IMR-90 (cell line): ENCODE measurements around the gene PPHLN1. TPM values are rescaled to one million over a fixed set of nuclear protein-coding genes. Genes with fewer than 3 reads are reported as not detected.

ENCODE experiments used
- ATAC-seq: fragments of 200-7000 bp; cut with Tn5 transposase; 2 replicates; pipeline ENCODE4 v1.9.1; 2020; ENCODE audit warnings: low read depth, mild to moderate bottlenecking, moderate library complexity
- BruUV-seq: library from RNA; stranded (reverse); fragments of 400-500 nt; replicated peaks from 2 replicates; lab custom pipeline; 2021; lab: Mats Ljungman, UMichigan
- CTCF ChIA-PET: fragments of 300-600 bp; formaldehyde crosslinking; extraction: SDS; loops from one replicate; lab custom pipeline; 2021; ENCODE audit warnings: antibody characterized with exemption; lab: Yijun Ruan, JAX
- POLR2A ChIA-PET: fragments of 300-600 bp; sonication (Branson Sonifier 250); formaldehyde crosslinking; loops from one replicate; lab custom pipeline; 2022; ENCODE audit warnings: antibody characterized with exemption; ENCODE audit not compliant: unreplicated experiment; lab: Charles Lee
- DNase-seq: peaks from one replicate; pipeline ENCODE4 v3.0.0; 2013
- H2AFZ ChIP-seq: replicated peaks from 2 replicates; pipeline ENCODE3; 2013; ENCODE audit warnings: low read length, mild to moderate bottlenecking; ENCODE audit not compliant: poor library complexity
- H2AK5ac ChIP-seq: 2 replicates; pipeline ENCODE4 v1.6.1; 2013; ENCODE audit warnings: low read depth, low read length, inconsistent platforms
- H2AK9ac ChIP-seq: replicated peaks from 2 replicates; pipeline ENCODE3; 2013; ENCODE audit warnings: mild to moderate bottlenecking, low read depth, low read length, moderate library complexity; ENCODE audit not compliant: poor library complexity
- H2BK120ac ChIP-seq: 2 replicates; pipeline ENCODE4 v1.6.1; 2013; ENCODE audit warnings: low read depth, low read length, inconsistent platforms
- H2BK15ac ChIP-seq: 3 replicates; pipeline ENCODE4 v1.6.1; 2013; ENCODE audit warnings: low read depth, low read length, inconsistent platforms
- H2BK20ac ChIP-seq: 2 replicates; pipeline ENCODE4 v1.6.1; 2013; ENCODE audit warnings: low read depth, mild to moderate bottlenecking, inconsistent platforms, low read length, moderate library complexity
- H2BK5ac ChIP-seq: 2 replicates; pipeline ENCODE4 v1.6.1; 2013; ENCODE audit warnings: mild to moderate bottlenecking, low read depth, low read length, inconsistent platforms; ENCODE audit not compliant: poor library complexity, severe bottlenecking
- H3K14ac ChIP-seq: replicated peaks from 2 replicates; pipeline ENCODE4 v1.6.1; 2013; ENCODE audit warnings: low read depth, low read length, inconsistent platforms
- H3K18ac ChIP-seq: 2 replicates; pipeline ENCODE4 v1.6.1; 2013; ENCODE audit warnings: low read depth, low read length, control low read depth
- H3K23ac ChIP-seq: 2 replicates; pipeline ENCODE4 v1.6.1; 2013; ENCODE audit warnings: low read depth, low read length, inconsistent platforms
- H3K27ac ChIP-seq: 2 replicates; pipeline ENCODE4 v1.5.1; 2013; ENCODE audit warnings: mild to moderate bottlenecking, control low read depth, low read length; ENCODE audit not compliant: insufficient read depth
- H3K27me3 ChIP-seq: 2 replicates; pipeline ENCODE4 v1.6.1; 2013; ENCODE audit warnings: low read length; ENCODE audit not compliant: control insufficient read depth, insufficient read depth
- H3K36me3 ChIP-seq: 2 replicates; pipeline ENCODE4 v1.6.1; 2013; ENCODE audit warnings: low read length, mixed read lengths; ENCODE audit not compliant: control insufficient read depth, insufficient read depth
- H3K4ac ChIP-seq: 2 replicates; pipeline ENCODE4 v1.6.1; 2013; ENCODE audit warnings: low read depth, low read length, inconsistent platforms
- H3K4me1 ChIP-seq: 2 replicates; pipeline ENCODE4 v1.6.1; 2013; ENCODE audit warnings: low read length, mixed read lengths; ENCODE audit not compliant: control insufficient read depth, insufficient read depth
- H3K4me2 ChIP-seq: 2 replicates; pipeline ENCODE4 v1.6.1; 2013; ENCODE audit warnings: low read depth, mild to moderate bottlenecking, control low read depth, low read length, moderate library complexity
- H3K4me3 ChIP-seq: 2 replicates; pipeline ENCODE4 v1.5.1; 2013; ENCODE audit warnings: low read depth, mild to moderate bottlenecking, control low read depth, low read length, moderate library complexity; ENCODE audit not compliant: insufficient read depth
- H3K56ac ChIP-seq: 2 replicates; pipeline ENCODE4 v1.6.1; 2013; ENCODE audit warnings: low read length, inconsistent platforms; ENCODE audit not compliant: insufficient read depth; ENCODE audit errors: extremely low read depth
- H3K79me1 ChIP-seq, 2 experiments: 2 replicates each; pipeline ENCODE4 v1.6.1; 2013; ENCODE audit warnings: low read length in 2 of 2, inconsistent platforms in 1 of 2, low read depth in 1 of 2
- H3K9ac ChIP-seq: 2 replicates; pipeline ENCODE4 v1.6.1; 2013; ENCODE audit warnings: low read depth, low read length, control low read depth
- H3K9me1 ChIP-seq: 2 replicates; pipeline ENCODE4 v1.6.1; 2013; ENCODE audit warnings: low read length, inconsistent platforms; ENCODE audit not compliant: insufficient read depth
- H3K9me3 ChIP-seq: 2 replicates; pipeline ENCODE4 v1.6.1; 2013; ENCODE audit warnings: low read length; ENCODE audit not compliant: control insufficient read depth, insufficient read depth
- H4K20me1 ChIP-seq: 2 replicates; pipeline ENCODE4 v1.6.1; 2013; ENCODE audit warnings: low read length, inconsistent platforms; ENCODE audit not compliant: insufficient read depth
- H4K5ac ChIP-seq: 2 replicates; pipeline ENCODE4 v1.6.1; 2013; ENCODE audit warnings: mild to moderate bottlenecking, low read depth, low read length, control low read depth
- H4K8ac ChIP-seq, 2 experiments: 2 replicates each; pipeline ENCODE4 v1.6.1; 2013; ENCODE audit warnings: low read depth in 2 of 2, low read length in 2 of 2, control low read depth in 1 of 2, inconsistent platforms in 1 of 2
- H4K91ac ChIP-seq: 2 replicates; pipeline ENCODE4 v1.6.1; 2013; ENCODE audit warnings: low read depth, low read length, inconsistent platforms; ENCODE audit not compliant: insufficient read depth
- CEBPB ChIP-seq: IDR thresholded peaks from 2 replicates; pipeline ENCODE4 v1.6.1; 2012; ENCODE audit warnings: low read depth, low read length, improper control_type of control experiment
- CHD1 ChIP-seq: IDR thresholded peaks from 2 replicates; pipeline ENCODE4 v1.6.1; 2012; ENCODE audit warnings: low read depth, low read length, improper control_type of control experiment
- MAZ ChIP-seq: IDR thresholded peaks from 2 replicates; pipeline ENCODE4 v1.6.1; 2012; ENCODE audit warnings: low read depth, mild to moderate bottlenecking, low read length, improper control_type of control experiment, moderate library complexity, borderline replicate concordance
- MXI1 ChIP-seq: IDR thresholded peaks from 2 replicates; pipeline ENCODE4 v1.6.1; 2012; ENCODE audit warnings: low read depth, mild to moderate bottlenecking, low read length, moderate library complexity, borderline replicate concordance
- NFE2L2 ChIP-seq: fragments of 150-350 bp; IDR thresholded peaks from 2 replicates; pipeline ENCODE4 v1.6.1; 2016; ENCODE audit warnings: low read depth, mild to moderate bottlenecking, low read length
- RAD21 ChIP-seq: IDR thresholded peaks from 2 replicates; pipeline ENCODE4 v1.6.1; 2012; ENCODE audit warnings: low read length, improper control_type of control experiment
- WGBS, 2 experiments: methylation state at CpG; one replicate each; pipeline versions ENCODE4 v1.1.5 to v1.1.7; 2013; ENCODE audit warnings: missing lambda C conversion rate in 2 of 2; ENCODE audit not compliant: insufficient read length in 1 of 2; ENCODE audit errors: extremely low coverage in 2 of 2; 5-methylcytosine and 5-hydroxymethylcytosine counted together
- dilution Hi-C: fragments of 300-500 bp; cut with HindIII; formaldehyde crosslinking; loops from one replicate; pipeline ENCODE4 v1.14.3; 2018; ENCODE audit warnings: low sequenced_read_pairs; ENCODE audit not compliant: unreplicated experiment
- in situ Hi-C: fragments of 300-500 bp; cut with MboI; formaldehyde crosslinking; loops from 3 replicates; pipeline ENCODE4 v1.14.3; 2019; ENCODE audit warnings: low sequenced_read_pairs, inconsistent platforms, mixed read lengths
- intact Hi-C: fragments of 100-400 bp; cut with micrococcal nuclease; formaldehyde crosslinking; loops from 2 replicates; pipeline ENCODE4 v1.10.0; 2022
- polyA plus RNA-seq, 3 experiments: library from polyadenylated mRNA; depleted of rRNA; stranded (reverse); fragments of >200 nt; gene quantifications; 2 replicates each; pipeline ENCODE4 v1.2.3, GENCODE V29; 2012; ENCODE audit warnings: low replicate concordance in 1 of 3
- total RNA-seq: library from RNA; depleted of rRNA; stranded (reverse); fragments of >200 nt; gene quantifications from 2 replicates; pipeline ENCODE4 v1.2.3, GENCODE V29; 2012
- TF ChIP-seq, protein P1 (sequence below): fragments of 150-350 bp; IDR thresholded peaks from 2 replicates; pipeline ENCODE4 v1.6.1; 2016; ENCODE audit warnings: low read depth, mild to moderate bottlenecking, low read length, moderate library complexity, borderline replicate concordance
- TF ChIP-seq, protein P2 (sequence below): conservative IDR thresholded peaks from 2 replicates; pipeline ENCODE4 v1.5.1; 2012; ENCODE audit warnings: mild to moderate bottlenecking, low read depth, low read length, improper control_type of control experiment

PPHLN1 gene
- total and polyA plus RNA-seq, 2 of the 4 experiments (the other 2 are of a cell fraction), result 50.7 to 54.3 TPM

- Histone ChIP-seq H3K9me3 (no peaks in the 10 kb centered on the region), H3K9ac (no peak overlapping the region), H4K91ac (no peak overlapping the region), H3K56ac (no peak overlapping the region), H3K79me1 (peaks cover 8 to 27% of the 10 kb centered on the region in 2 experiments; a peak in 2 of 4 replicates), H4K20me1 (peaks cover 3% of the 10 kb centered on the region; the same call in 1 of the 2 replicates), H3K27me3 (no peaks in the 10 kb centered on the region), H2BK15ac (no peak overlapping the region), H3K4me1 (no peaks in the 10 kb centered on the region), H3K23ac (no peak overlapping the region), H3K36me3 (no peaks in the 10 kb centered on the region), H2BK120ac (no peak overlapping the region), H4K5ac (no peak overlapping the region), H3K4ac (no peak overlapping the region), H2AFZ (no peak overlapping the region), H2AK9ac (no peak overlapping the region), H3K4me2 (no peak overlapping the region), H3K14ac (no peak overlapping the region), H3K4me3 (no peak overlapping the region), H3K9me1 (no peaks in the 10 kb centered on the region), H2BK5ac (no peak overlapping the region), H2AK5ac (no peak overlapping the region), H3K18ac (no peak overlapping the region), H4K8ac (no peak overlapping the region), H2BK20ac (no peak overlapping the region), H3K27ac (no peak overlapping the region)
- dilution Hi-C loops, result no loop called here
- ChIA-PET POLR2A (no interaction called here), CTCF (no interaction called here)
- intact Hi-C loops, result loop anchor here (5.0 kb wide), 1 partner anchor 1093 kb away; no protein-coding TSS in a partner anchor
- no peak for TF ChIP-seq MXI1
- no peak for TF ChIP-seq CEBPB
- TF ChIP-seq NFE2L2, result no peak
- TF ChIP-seq, protein P1, sequence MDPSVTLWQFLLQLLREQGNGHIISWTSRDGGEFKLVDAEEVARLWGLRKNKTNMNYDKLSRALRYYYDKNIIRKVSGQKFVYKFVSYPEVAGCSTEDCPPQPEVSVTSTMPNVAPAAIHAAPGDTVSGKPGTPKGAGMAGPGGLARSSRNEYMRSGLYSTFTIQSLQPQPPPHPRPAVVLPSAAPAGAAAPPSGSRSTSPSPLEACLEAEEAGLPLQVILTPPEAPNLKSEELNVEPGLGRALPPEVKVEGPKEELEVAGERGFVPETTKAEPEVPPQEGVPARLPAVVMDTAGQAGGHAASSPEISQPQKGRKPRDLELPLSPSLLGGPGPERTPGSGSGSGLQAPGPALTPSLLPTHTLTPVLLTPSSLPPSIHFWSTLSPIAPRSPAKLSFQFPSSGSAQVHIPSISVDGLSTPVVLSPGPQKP, result no peak
- TF ChIP-seq MAZ, result no peak
- TF ChIP-seq, protein P2, sequence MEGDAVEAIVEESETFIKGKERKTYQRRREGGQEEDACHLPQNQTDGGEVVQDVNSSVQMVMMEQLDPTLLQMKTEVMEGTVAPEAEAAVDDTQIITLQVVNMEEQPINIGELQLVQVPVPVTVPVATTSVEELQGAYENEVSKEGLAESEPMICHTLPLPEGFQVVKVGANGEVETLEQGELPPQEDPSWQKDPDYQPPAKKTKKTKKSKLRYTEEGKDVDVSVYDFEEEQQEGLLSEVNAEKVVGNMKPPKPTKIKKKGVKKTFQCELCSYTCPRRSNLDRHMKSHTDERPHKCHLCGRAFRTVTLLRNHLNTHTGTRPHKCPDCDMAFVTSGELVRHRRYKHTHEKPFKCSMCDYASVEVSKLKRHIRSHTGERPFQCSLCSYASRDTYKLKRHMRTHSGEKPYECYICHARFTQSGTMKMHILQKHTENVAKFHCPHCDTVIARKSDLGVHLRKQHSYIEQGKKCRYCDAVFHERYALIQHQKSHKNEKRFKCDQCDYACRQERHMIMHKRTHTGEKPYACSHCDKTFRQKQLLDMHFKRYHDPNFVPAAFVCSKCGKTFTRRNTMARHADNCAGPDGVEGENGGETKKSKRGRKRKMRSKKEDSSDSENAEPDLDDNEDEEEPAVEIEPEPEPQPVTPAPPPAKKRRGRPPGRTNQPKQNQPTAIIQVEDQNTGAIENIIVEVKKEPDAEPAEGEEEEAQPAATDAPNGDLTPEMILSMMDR, result no peak
- no peak for TF ChIP-seq CHD1
- no peak for TF ChIP-seq RAD21
- DNase-seq (no peak), ATAC-seq (no peak)
- in situ Hi-C loops, result no loop called here
- 52% methylated on average over 2 of the region's 4 CpGs; no CpG with 5 or more reads in 1 of the 2 experiments for WGBS, 2 experiments
- no TSS peak for BruUV-seq
Measured at GRCh38 chr12:42370013-42370412, 44.0 kb downstream of the PPHLN1 start.
